Epithelial cell of prostate (primary cell): ENCODE measurements around the gene CNBD2.
"Not testable (repeated sequence)": the region's sequence is repeated elsewhere in the genome, so short reads cannot be mapped to it uniquely, and the experiment has no call there.

Experiments
- DNase-seq: peaks from one replicate; pipeline ENCODE4 v3.0.0-alpha.2; 2011; ENCODE audit warnings: low read depth, low spot score
- H3K27ac ChIP-seq: fragments of 450-650 bp; 2 replicates; pipeline ENCODE4 v1.5.1; 2017; ENCODE audit warnings: mild to moderate bottlenecking

Gene CNBD2

GRCh38 chr20:35967979-35968640 is at the start of gene CNBD2:
Gene CNBD2, plus strand, starts transcription at chr20:35968590. Its CDS starts 173 bp downstream, at chr20:35968763.
- H3K27ac ChIP-seq = no peak within 1 kb of the TSS
- DNase-seq = no peak

- no peak for DNase-seq
These were observed 47.9 kb upstream of the CNBD2 start for GRCh38 chr20:35920523-35920922.

GRCh38 chr20:35929301-35929700 is 39.1 kb upstream of the CNBD2 start:
- DNase-seq = no peak
- no peak overlapping the region for H3K27ac ChIP-seq

More at GRCh38 chr20:35920523-35920922, 47.9 kb upstream of the CNBD2 start:
- no peak overlapping the region for H3K27ac ChIP-seq

GRCh38 chr20:35934050-35934449 is 34.3 kb upstream of the CNBD2 start:
- no peak for DNase-seq
- H3K27ac ChIP-seq = no peak overlapping the region

- no peak overlapping the region for H3K27ac ChIP-seq
These were observed 29.1 kb upstream of the CNBD2 start for GRCh38 chr20:35939264-35939663.

GRCh38 chr20:35941620-35942019 is 26.8 kb upstream of the CNBD2 start:
- no peak for DNase-seq

More at GRCh38 chr20:35939264-35939663, 29.1 kb upstream of the CNBD2 start:
- DNase-seq = no peak

GRCh38 chr20:35942243-35942642 is 26.1 kb upstream of the CNBD2 start:
- no peak for DNase-seq
- H3K27ac ChIP-seq = no peak overlapping the region

More at GRCh38 chr20:35941620-35942019, 26.8 kb upstream of the CNBD2 start:
- no peak overlapping the region for H3K27ac ChIP-seq

- no peak overlapping the region for H3K27ac ChIP-seq
- no peak for DNase-seq
These were observed 20.9 kb upstream of the CNBD2 start for GRCh38 chr20:35947489-35947888.

- no peak for DNase-seq
- H3K27ac ChIP-seq = no peak overlapping the region
These were observed 20.5 kb upstream of the CNBD2 start for GRCh38 chr20:35947907-35948306.

- H3K27ac ChIP-seq = no peak overlapping the region
- DNase-seq = no peak
These were observed 18.3 kb upstream of the CNBD2 start for GRCh38 chr20:35950093-35950492.

- DNase-seq = not testable (repeated sequence)
- peak overlapping the region; percentile 99 for H3K27ac ChIP-seq
These were observed 16.3 kb upstream of the CNBD2 start for GRCh38 chr20:35952080-35952479.

GRCh38 chr20:35952480-35953386 is 15.7 kb upstream of the CNBD2 start:
- no peak for DNase-seq
- H3K27ac ChIP-seq = peak overlapping the region; percentile 99

- peak overlapping the region; percentile 99 for H3K27ac ChIP-seq
- DNase-seq = no peak
These were observed 14.8 kb upstream of the CNBD2 start for GRCh38 chr20:35953387-35954199.

- DNase-seq = peak; percentile 94
- peak within 1 kb of the TSS; percentile 99 for H3K27ac ChIP-seq
These were observed 14.0 kb upstream of the CNBD2 start, which contains the start of gene SCAND1 for GRCh38 chr20:35954200-35954906. Gene SCAND1, minus strand, starts transcription at chr20:35954502. Its CDS starts 218 bp downstream, at chr20:35954284.

- peak overlapping the region; percentile 99 for H3K27ac ChIP-seq
These were observed 13.5 kb upstream of the CNBD2 start for GRCh38 chr20:35954907-35955251.

GRCh38 chr20:35956616-35957015 is 11.8 kb upstream of the CNBD2 start:
- H3K27ac ChIP-seq = peak overlapping the region; percentile 48
- no peak for DNase-seq

More at GRCh38 chr20:35954907-35955251, 13.5 kb upstream of the CNBD2 start:
- no peak for DNase-seq

GRCh38 chr20:35959291-35959690 is 9.1 kb upstream of the CNBD2 start:
- H3K27ac ChIP-seq, DNase-seq: not testable (repeated sequence)

- DNase-seq = no peak
- no peak overlapping the region for H3K27ac ChIP-seq
These were observed 4.5 kb upstream of the CNBD2 start for GRCh38 chr20:35963878-35964277.

GRCh38 chr20:35968930-35969329 is 540 bp downstream of the CNBD2 start:
- no peak overlapping the region for H3K27ac ChIP-seq
- no peak for DNase-seq

GRCh38 chr20:35971981-35972380 is 3.6 kb downstream of the CNBD2 start:
- no peak for DNase-seq
- H3K27ac ChIP-seq = no peak overlapping the region
